Coronary artery (tissue), 2 donors: ENCODE data around the gene HMGCLL1.

ENCODE experiments used
- DNase-seq: peaks from one replicate; pipeline ENCODE4 v3.0.0-alpha.2; 2017; ENCODE audit warnings: low spot score
- H3K27ac ChIP-seq, 2 donors: fragments of 200-600 bp; sonication (generic); one replicate each; pipeline ENCODE4 v1.5.1; 2016 to 2019
- H3K4me3 ChIP-seq: fragments of 200-600 bp; sonication (generic); 2 replicates; pipeline ENCODE4 v1.5.1; 2016; ENCODE audit warnings: mild to moderate bottlenecking, moderate library complexity
- TF ChIP-seq, protein P1 (sequence below): fragments of 200-600 bp; sonication (generic); IDR thresholded peaks from one replicate; pipeline ENCODE4 v1.5.1; 2019; ENCODE audit warnings: antibody characterized with exemption

The HMGCLL1 gene

DNA sequence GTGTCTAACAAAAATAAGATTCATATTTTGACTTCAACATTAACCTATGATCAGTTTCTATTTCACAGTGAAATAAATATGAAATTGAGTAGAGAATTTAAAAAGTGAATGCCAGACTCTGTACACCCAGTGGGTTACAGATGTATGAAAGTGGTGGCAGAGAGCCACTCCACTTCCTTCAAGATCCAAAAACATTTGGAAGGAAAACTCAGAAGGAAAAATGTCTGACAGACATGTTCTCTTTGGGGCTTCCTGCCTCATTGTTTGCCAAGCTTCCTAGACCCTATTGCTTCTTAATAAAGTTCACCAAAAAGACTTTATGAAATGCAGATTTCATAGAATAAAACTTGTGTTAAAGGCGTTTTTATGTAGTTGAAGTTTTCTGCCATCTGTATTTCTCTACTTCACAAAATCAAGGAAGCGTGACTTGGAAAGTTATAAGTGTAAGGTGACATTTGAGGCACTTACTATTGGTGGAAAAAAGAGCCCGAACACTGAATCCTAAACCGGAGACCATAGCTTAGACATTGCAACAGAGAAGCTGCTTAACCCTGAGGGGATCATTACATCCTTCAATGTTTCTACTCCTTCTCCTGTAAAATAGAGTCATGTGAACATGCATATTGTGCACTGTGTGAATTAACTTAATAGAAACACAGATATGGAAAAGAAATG, 12.8 kb downstream of the HMGCLL1 start:
- DNase-seq: no peak
- TF ChIP-seq, protein P1, sequence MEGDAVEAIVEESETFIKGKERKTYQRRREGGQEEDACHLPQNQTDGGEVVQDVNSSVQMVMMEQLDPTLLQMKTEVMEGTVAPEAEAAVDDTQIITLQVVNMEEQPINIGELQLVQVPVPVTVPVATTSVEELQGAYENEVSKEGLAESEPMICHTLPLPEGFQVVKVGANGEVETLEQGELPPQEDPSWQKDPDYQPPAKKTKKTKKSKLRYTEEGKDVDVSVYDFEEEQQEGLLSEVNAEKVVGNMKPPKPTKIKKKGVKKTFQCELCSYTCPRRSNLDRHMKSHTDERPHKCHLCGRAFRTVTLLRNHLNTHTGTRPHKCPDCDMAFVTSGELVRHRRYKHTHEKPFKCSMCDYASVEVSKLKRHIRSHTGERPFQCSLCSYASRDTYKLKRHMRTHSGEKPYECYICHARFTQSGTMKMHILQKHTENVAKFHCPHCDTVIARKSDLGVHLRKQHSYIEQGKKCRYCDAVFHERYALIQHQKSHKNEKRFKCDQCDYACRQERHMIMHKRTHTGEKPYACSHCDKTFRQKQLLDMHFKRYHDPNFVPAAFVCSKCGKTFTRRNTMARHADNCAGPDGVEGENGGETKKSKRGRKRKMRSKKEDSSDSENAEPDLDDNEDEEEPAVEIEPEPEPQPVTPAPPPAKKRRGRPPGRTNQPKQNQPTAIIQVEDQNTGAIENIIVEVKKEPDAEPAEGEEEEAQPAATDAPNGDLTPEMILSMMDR: no peak
- H3K27ac ChIP-seq: no peak overlapping the region
- no peak overlapping the region for H3K4me3 ChIP-seq

DNA sequence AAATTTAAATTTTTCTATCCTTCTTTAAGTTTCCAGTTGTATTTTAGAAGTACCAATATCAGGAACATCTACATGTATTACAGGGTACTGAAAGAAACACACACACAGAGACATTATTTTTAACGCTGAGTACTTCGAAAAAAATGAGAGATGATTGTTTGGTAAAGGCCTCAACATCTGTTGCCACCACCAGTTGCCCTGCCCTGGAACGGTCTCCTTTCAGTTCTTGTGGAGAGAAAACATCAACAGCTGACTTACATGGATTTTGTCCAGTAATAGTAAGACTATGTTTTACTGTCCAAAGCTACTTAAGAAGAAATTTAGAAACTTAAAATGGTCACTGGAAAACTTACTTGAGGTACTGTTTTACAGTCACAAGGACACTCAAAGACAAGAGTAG, 16.7 kb downstream of the HMGCLL1 start:
- no peak for DNase-seq
- Histone ChIP-seq H3K4me3 (no peak overlapping the region), H3K27ac (no peak overlapping the region)
- TF ChIP-seq, protein P1: no peak

DNA sequence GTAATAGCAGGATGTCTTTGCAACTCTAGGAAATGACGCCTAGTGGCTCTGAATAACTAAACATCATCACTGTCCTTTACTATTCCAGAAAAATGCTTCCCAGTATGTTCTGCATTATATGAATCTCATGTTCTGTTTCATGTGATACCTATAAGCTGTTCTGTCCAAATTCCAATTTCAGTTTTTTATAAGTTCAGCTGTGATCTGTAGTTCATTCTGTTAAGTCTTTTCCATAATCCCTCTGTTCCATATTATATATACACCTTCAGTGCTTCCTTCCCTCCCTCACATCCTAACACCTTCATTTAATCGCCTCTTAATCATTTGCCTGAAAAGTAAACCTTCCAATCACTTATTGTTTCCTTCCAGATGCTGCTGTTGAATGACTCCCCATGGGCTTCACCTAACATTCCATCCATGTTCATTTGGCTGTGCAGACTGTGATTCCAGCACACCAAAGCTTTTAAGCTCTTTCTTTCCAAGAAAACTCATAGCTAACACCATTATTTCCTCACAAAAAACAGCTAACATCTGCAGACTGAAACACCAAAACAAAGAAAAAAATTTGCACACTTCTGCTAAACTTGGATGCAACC, 18.6 kb downstream of the HMGCLL1 start:
- Histone ChIP-seq H3K4me3 (no peak overlapping the region), H3K27ac (no peak overlapping the region)
- TF ChIP-seq, protein P1: no peak
- no peak for DNase-seq

DNA sequence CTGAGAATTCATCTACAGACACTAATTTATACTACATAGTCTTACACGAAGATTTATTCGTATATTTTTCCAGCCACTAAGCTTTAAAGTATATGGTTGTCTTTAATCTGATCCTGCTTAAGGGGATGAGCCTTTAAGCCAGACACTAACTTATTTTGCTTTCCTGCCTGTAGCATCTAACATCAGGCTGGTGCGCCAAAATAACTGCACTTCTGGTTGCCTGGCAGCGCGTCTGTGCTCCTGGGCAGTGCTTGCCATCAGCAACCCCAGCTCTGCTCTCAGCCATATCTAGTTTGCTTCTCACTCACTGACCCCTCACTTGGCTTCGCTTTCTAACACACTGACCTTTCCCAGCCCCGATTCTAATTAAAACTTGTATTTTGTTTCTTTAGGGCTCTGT, 21.8 kb downstream of the HMGCLL1 start:
- Histone ChIP-seq H3K27ac (no peak overlapping the region), H3K4me3 (no peak overlapping the region)
- DNase-seq: no peak
- TF ChIP-seq, protein P1: no peak

DNA sequence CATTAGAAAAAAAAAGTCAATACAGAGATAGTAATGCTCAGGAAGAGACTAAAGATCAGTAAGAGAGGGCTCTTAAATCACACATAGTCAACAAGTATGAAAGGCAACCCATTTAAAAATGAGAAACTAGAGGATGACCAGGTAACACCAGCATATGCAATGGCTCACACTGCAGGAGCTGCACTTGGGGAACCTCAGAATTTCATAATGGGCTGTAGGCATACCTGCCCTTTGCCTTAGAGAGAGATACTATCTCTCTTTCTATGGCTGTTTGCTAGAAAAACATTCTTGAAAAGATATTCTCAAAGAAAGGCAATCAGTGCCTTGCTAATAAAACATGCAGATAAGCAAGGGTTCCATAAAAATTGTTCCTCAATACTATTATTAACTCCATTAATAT, 33.2 kb downstream of the HMGCLL1 start:
- Histone ChIP-seq H3K27ac (no peak overlapping the region), H3K4me3 (no peak overlapping the region)
- TF ChIP-seq, protein P1: no peak

DNA sequence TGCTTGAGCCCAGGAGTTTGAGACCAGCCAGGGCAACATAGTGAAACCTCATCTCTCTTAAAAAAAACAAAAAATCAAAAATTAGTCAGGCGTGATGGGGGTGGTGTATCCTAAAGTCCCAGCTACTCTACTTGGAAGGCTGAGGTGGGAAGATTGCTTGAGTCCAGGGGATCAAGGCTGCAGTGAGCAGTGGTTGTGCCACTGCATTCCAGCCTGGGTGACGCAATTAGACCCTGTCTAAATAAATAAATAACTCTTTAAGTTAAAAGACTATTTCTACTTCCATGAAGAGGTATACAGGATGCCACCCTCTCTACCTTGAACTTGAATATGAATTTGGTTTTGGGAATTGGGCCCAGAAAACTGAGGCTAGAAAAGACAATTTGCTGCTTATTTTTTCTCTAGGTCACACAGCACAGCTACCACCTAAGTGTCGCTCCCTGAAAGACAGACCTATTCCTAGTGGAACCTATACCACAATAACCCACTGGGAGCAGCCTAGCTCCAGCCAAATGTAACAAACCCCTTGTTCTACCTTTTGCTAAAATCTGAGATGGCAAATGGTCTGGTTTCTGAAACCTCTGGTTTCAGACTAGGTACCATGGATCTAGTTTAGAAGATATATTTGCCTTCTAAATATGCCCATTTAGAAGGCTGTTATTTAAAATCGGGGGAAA, 35.2 kb downstream of the HMGCLL1 start:
- DNase-seq: no peak
- Histone ChIP-seq H3K4me3 (no peak overlapping the region), H3K27ac (no peak overlapping the region)
- TF ChIP-seq, protein P1: no peak

More for the DNA sequence above, 33.2 kb downstream of the HMGCLL1 start:
- no peak for DNase-seq
